Measurements from ENCODE around the gene ZNF79. TPM values are rescaled to one million over a fixed set of nuclear protein-coding genes. Genes with fewer than 3 reads are reported as not detected.

Gene ZNF79
- total RNA-seq, 4 donors from 2014 or later: 4.8 to 10.7 (median 8.1) TPM

- DNase-seq (ENCODE audit: low spot score in 2 of 2): no peak
- H3K4me1 ChIP-seq: peaks cover 12% of the 10 kb centered on the region
- no peaks in the 10 kb centered on the region for H3K9me3 ChIP-seq
Measured at GRCh38 chr9:127491516-127491915, 67.3 kb downstream of the ZNF79 start.

GRCh38 chr9:127492616-127493015 lies 68.4 kb downstream of the ZNF79 start:
- H3K27ac ChIP-seq: no peak overlapping the region
- H3K4me3 ChIP-seq: no peak overlapping the region
- no peak for DNase-seq (ENCODE audit: low spot score in 2 of 2)
- peaks cover 12% of the 10 kb centered on the region for H3K4me1 ChIP-seq
- H3K36me3 ChIP-seq: peaks cover 83% of the 10 kb centered on the region
- no peaks in the 10 kb centered on the region for H3K27me3 ChIP-seq
- H3K9me3 ChIP-seq: no peaks in the 10 kb centered on the region
- TF ChIP-seq POLR2AphosphoS5 (IDR thresholded peaks at IDR 0.05): no peak
- TF ChIP-seq CTCF (IDR thresholded peaks at IDR 0.05): no peak
- TF ChIP-seq POLR2A (IDR thresholded peaks at IDR 0.05): no peak
- TF ChIP-seq EP300 (IDR thresholded peaks at IDR 0.05): no peak
- 73% methylated on average over 11 of the region's 14 CpGs for WGBS

More at GRCh38 chr9:127491516-127491915, 67.3 kb downstream of the ZNF79 start:
- Histone ChIP-seq H3K36me3 (peaks cover 83% of the 10 kb centered on the region), H3K27me3 (no peaks in the 10 kb centered on the region), H3K4me3 (no peak overlapping the region), H3K27ac (no peak overlapping the region)
- WGBS: no CpG with 5 or more reads among the region's 10 CpGs
- no peak for TF ChIP-seq POLR2A (IDR thresholded peaks at IDR 0.05)
- no peak for TF ChIP-seq CTCF (IDR thresholded peaks at IDR 0.05)
- TF ChIP-seq EP300 (IDR thresholded peaks at IDR 0.05): no peak
- no peak for TF ChIP-seq POLR2AphosphoS5 (IDR thresholded peaks at IDR 0.05)

GRCh38 chr9:127493592-127494303 lies 69.6 kb downstream of the ZNF79 start:
- H3K27me3 ChIP-seq: no peaks in the 10 kb centered on the region
- H3K9me3 ChIP-seq: no peaks in the 10 kb centered on the region
- no peak for DNase-seq (ENCODE audit: low spot score in 2 of 2)
- 93% methylated on average over 5 of the region's 22 CpGs for WGBS
- no peak overlapping the region for H3K27ac ChIP-seq
- H3K4me1 ChIP-seq: peaks cover 12% of the 10 kb centered on the region
- H3K4me3 ChIP-seq: no peak overlapping the region
- no peak for TF ChIP-seq POLR2AphosphoS5 (IDR thresholded peaks at IDR 0.05)
- TF ChIP-seq CTCF (IDR thresholded peaks at IDR 0.05): no peak
- no peak for TF ChIP-seq POLR2A (IDR thresholded peaks at IDR 0.05)
- no peak for TF ChIP-seq EP300 (IDR thresholded peaks at IDR 0.05)
- peaks cover 78% of the 10 kb centered on the region for H3K36me3 ChIP-seq

- DNase-seq (ENCODE audit: low spot score in 2 of 2): no peak
- H3K4me3 ChIP-seq: no peak overlapping the region
- H3K27ac ChIP-seq: no peak overlapping the region
- peaks cover 73% of the 10 kb centered on the region for H3K36me3 ChIP-seq
- TF ChIP-seq POLR2A (IDR thresholded peaks at IDR 0.05) (no peak), EP300 (IDR thresholded peaks at IDR 0.05) (no peak), POLR2AphosphoS5 (IDR thresholded peaks at IDR 0.05) (no peak), CTCF (IDR thresholded peaks at IDR 0.05) (no peak)
- 60% methylated on average over 9 of the region's 9 CpGs for WGBS
- H3K9me3 ChIP-seq: no peaks in the 10 kb centered on the region
- H3K27me3 ChIP-seq: no peaks in the 10 kb centered on the region
- H3K4me1 ChIP-seq: peaks cover 12% of the 10 kb centered on the region
Measured at GRCh38 chr9:127494304-127494702, 70.1 kb downstream of the ZNF79 start.

Other genes starting within 250 kb of the ZNF79 start
- gene GARNL3, start 159.6 kb upstream of the ZNF79 start, total RNA-seq: 10 to 100 TPM; 12.5 to 23.3 (median 18.4) TPM
- gene SLC2A8, start 27.2 kb upstream of the ZNF79 start, total RNA-seq: 10 to 100 TPM; 17.2 to 26.0 (median 21.4) TPM
- gene RPL12, start 27.0 kb downstream of the ZNF79 start, total RNA-seq: 1,000 to 10,000 TPM; 2,291 to 3,774 (median 2,862) TPM
- gene LRSAM1, start 27.1 kb downstream of the ZNF79 start, total RNA-seq: 10 to 100 TPM; 31.2 to 84.7 (median 37.2) TPM
- 10 to 100 TPM; 18.4 to 28.2 (median 24.5) TPM for gene STXBP1, start 187.9 kb downstream of the ZNF79 start, total RNA-seq

Measured in suprapubic skin (tissue), 4 donors.